ENCODE results near the gene TNRC6B.

Gene TNRC6B

GRCh38 chr22:40334060-40334459, 156.3 kb downstream of the TNRC6B start:
- no peak for TF ChIP-seq CTCF (IDR thresholded peaks at IDR 0.05; ENCODE audit: control insufficient read depth, extremely low read depth, insufficient read depth)
- no peak overlapping the region for H3K4me3 ChIP-seq (ENCODE audit: low read depth, low read length)
- DNase-seq (ENCODE audit: low read depth): no peak

- TF ChIP-seq CTCF (IDR thresholded peaks at IDR 0.05; ENCODE audit: control insufficient read depth, extremely low read depth, insufficient read depth): no peak
- DNase-seq (ENCODE audit: low read depth): no peak
- no peak overlapping the region for H3K4me3 ChIP-seq (ENCODE audit: low read depth, low read length)
Measured at GRCh38 chr22:40334899-40335298, 157.2 kb downstream of the TNRC6B start.

GRCh38 chr22:40335358-40335757, 157.6 kb downstream of the TNRC6B start:
- DNase-seq (ENCODE audit: low read depth): no peak
- TF ChIP-seq CTCF (IDR thresholded peaks at IDR 0.05; ENCODE audit: control insufficient read depth, extremely low read depth, insufficient read depth): no peak
- no peak overlapping the region for H3K4me3 ChIP-seq (ENCODE audit: low read depth, low read length)

GRCh38 chr22:40340044-40340443, 162.3 kb downstream of the TNRC6B start:
- DNase-seq (ENCODE audit: low read depth): no peak
- no peak overlapping the region for H3K4me3 ChIP-seq (ENCODE audit: low read depth, low read length)
- TF ChIP-seq CTCF (IDR thresholded peaks at IDR 0.05; ENCODE audit: control insufficient read depth, extremely low read depth, insufficient read depth): no peak

- no peak for TF ChIP-seq CTCF (IDR thresholded peaks at IDR 0.05; ENCODE audit: control insufficient read depth, extremely low read depth, insufficient read depth)
- no peak for DNase-seq (ENCODE audit: low read depth)
- H3K4me3 ChIP-seq (ENCODE audit: low read depth, low read length): no peak overlapping the region
Measured at GRCh38 chr22:40341604-40342003, 163.9 kb downstream of the TNRC6B start.

GRCh38 chr22:40342521-40342920, 164.8 kb downstream of the TNRC6B start:
- no peak overlapping the region for H3K4me3 ChIP-seq (ENCODE audit: low read depth, low read length)
- no peak for DNase-seq (ENCODE audit: low read depth)
- no peak for TF ChIP-seq CTCF (IDR thresholded peaks at IDR 0.05; ENCODE audit: control insufficient read depth, extremely low read depth, insufficient read depth)

GRCh38 chr22:40345271-40345670, 167.5 kb downstream of the TNRC6B start:
- no peak for DNase-seq (ENCODE audit: low read depth)
- no peak for TF ChIP-seq CTCF (IDR thresholded peaks at IDR 0.05; ENCODE audit: control insufficient read depth, extremely low read depth, insufficient read depth)
- H3K4me3 ChIP-seq (ENCODE audit: low read depth, low read length): peak overlapping the region; percentile 95
